ENCODE results near the gene FAM8A1. TPM values are rescaled to one million over a fixed set of nuclear protein-coding genes. Genes with fewer than 3 reads are reported as not detected.

Gene FAM8A1
- total RNA-seq, 2 donors from 2014 or later, result 3.3 to 7.1 TPM

DNA sequence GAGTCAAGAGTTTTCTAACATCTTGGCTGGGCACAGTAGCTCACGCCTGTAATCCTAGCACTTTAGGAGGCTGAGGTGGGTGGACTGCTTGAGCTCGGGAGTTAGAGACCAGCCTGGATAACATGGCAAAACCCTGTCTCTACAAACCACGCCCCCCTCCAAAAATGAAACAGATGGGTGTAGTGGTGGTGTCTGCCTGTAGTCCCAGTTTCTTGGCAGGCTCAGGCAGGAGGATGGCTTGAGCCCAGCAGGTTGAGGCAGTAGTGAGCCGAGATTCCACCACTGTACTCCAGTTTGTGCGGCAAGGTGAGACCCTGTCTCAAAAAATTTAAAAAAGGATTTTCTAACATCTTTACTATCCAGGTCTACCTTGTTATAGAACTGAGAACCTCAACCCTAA, 22.0 kb downstream of the FAM8A1 start:
- Mint-ChIP-seq H3K27me3 (no peaks in the 10 kb centered on the region), H3K27ac (no peak overlapping the region), H3K4me3 (no peak overlapping the region), H3K36me3 (peaks cover 35% of the 10 kb centered on the region), H3K4me1 (ENCODE audit: low read depth in 2 of 2) (peaks cover 24 to 30% of the 10 kb centered on the region in 2 donors), H3K9me3 (no peaks in the 10 kb centered on the region)
- ATAC-seq, result no peak
- DNase-seq (ENCODE audit: low spot score), result no peak

DNA sequence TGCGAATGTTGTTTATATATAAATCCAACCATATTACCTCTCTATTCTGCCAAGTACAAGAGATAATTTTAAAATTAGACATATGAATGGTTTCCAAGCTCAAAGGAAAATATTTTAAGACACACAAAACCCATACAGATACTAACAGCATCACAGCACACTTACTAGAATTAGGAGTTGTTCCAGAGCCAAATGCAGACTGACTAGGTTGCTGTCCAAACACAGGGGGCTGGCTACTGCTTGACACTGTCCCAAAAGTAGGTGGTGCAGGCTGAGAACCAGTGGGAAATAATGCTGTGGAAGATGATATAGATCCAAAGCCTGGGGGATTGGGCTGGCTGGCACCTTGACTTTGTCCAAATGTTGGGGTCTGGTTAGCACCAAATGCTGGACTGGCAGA, 24.3 kb downstream of the FAM8A1 start:
- peaks cover 35% of the 10 kb centered on the region for H3K36me3 Mint-ChIP-seq

DNA sequence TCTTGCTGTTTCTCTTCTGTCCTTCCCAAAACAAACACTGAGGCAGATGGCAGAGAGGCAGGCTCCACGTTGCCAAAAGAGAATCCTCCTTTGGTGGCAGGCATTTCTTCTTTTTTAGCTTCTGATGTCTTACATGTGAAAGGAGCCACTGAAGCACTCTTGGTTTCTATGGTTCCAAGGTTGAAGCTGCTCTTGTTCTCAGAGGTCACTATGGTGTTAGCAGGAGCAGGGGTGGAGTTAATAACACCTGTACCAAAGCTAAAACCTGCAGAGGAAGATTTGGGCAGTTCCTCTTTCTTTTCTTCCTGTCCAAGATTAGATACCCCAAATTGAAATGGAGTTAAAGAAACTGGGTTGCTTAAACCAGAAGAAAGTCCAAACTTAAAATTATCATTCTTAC, 28.8 kb downstream of the FAM8A1 start:
- no peaks in the 10 kb centered on the region for H3K9me3 Mint-ChIP-seq
- peaks cover 29% of the 10 kb centered on the region for H3K36me3 Mint-ChIP-seq
- no peak for ATAC-seq
- no peak overlapping the region for H3K4me3 Mint-ChIP-seq
- H3K27me3 Mint-ChIP-seq, result no peaks in the 10 kb centered on the region
- H3K27ac Mint-ChIP-seq, result peak overlapping the region; percentile 86 to 90
- DNase-seq (ENCODE audit: low spot score), result no peak
- H3K4me1 Mint-ChIP-seq (ENCODE audit: low read depth in 2 of 2), result peaks cover 36% of the 10 kb centered on the region in 2 donors

More for the DNA sequence above, 24.3 kb downstream of the FAM8A1 start:
- Mint-ChIP-seq H3K4me3 (no peak overlapping the region), H3K27ac (no peak overlapping the region), H3K27me3 (no peaks in the 10 kb centered on the region), H3K9me3 (no peaks in the 10 kb centered on the region), H3K4me1 (ENCODE audit: low read depth in 2 of 2) (peaks cover 22 to 29% of the 10 kb centered on the region in 2 donors)
- ATAC-seq (no peak), DNase-seq (ENCODE audit: low spot score) (no peak)

DNA sequence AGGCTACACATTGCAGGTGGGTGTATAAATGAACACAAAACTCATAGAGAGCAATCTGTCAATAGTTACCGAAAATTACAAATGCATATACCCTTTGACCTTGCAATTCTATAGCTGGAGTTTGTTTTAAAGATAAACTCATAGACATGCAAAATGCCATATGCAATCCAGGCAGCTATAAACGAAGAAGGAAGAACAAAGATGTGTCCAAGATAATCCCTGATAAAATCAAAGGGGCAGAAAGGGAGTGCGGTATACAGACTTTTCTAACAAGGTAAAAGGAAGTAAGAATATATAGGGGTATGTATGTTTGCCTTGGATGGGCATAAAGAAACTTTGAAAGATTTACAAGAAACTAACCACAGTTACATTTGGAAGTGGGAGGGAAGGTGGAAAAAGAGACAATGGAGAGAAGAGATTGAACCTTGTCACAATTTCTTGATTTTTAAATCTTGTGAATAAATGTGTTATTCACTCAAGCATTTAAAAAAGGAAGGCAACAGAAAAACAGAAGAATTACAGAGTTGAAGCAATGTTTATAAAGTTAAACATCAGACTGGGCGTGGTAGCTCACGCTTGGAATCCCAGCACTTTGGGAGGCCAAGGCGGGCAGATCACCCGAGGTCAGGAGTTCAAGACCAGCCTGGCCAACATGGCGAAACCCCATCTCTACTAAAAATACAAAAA, 29.9 kb downstream of the FAM8A1 start:
- no peak for DNase-seq (ENCODE audit: low spot score)
- ATAC-seq, result no peak
- Mint-ChIP-seq H3K4me1 (ENCODE audit: low read depth in 2 of 2) (peaks cover 41 to 43% of the 10 kb centered on the region in 2 donors), H3K27me3 (no peaks in the 10 kb centered on the region), H3K27ac (peak overlapping the region; percentile 86 to 90), H3K4me3 (no peak overlapping the region), H3K36me3 (peaks cover 23% of the 10 kb centered on the region), H3K9me3 (no peaks in the 10 kb centered on the region)

DNA sequence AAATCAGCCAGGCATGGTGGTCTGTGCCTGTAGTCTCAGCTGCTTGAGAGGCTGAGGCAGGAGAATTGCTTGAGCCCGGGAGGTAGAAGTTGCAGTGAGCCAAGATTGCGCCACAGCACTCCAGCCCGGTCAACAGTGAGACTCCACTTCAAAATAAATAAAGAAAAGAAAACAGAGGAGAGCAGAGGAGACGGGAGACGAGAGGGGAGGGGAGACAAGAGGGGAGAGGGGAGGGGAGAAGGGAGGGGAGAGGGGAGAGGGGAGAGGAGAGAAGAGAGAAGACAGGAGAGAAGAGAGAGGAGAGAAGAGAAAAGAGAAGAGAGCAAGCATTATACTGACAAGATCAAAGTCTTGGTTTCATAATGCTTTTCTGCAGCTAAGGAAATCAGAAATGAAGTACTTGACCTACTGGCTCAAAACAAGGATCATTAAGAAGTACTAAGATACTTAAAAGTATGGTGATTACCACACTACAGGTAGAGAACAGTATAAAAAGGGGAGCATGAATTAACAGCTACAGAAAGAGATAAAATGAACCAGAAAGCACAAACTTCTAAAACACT, 30.5 kb downstream of the FAM8A1 start:
- H3K27ac Mint-ChIP-seq, result peak overlapping the region; percentile 86 to 90
- H3K4me1 Mint-ChIP-seq (ENCODE audit: low read depth in 2 of 2), result peaks cover 44 to 46% of the 10 kb centered on the region in 2 donors
- peaks cover 26% of the 10 kb centered on the region for H3K36me3 Mint-ChIP-seq
- no peaks in the 10 kb centered on the region for H3K27me3 Mint-ChIP-seq
- H3K9me3 Mint-ChIP-seq, result no peaks in the 10 kb centered on the region
- DNase-seq (ENCODE audit: low spot score) (no peak), ATAC-seq (no peak)
- no peak overlapping the region for H3K4me3 Mint-ChIP-seq

DNA sequence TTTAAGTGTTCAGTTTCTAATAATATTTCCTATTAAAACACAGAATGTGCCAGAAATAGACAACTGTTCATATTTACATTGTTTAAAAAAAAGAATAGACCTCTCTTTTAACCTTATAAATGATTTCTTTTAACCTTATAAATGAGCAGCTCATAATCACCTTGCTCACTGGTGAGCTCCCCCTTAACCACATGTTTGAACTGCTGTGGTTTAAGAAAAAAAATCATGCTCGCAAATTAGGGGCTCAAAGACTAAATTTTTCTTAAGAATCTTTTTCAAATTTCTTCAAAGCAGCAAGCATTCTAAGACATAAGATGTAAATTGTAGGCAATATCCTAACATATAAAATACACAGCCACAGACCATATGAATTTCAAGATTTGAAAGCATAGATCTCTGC, 32.8 kb downstream of the FAM8A1 start:
- ATAC-seq, result no peak
- Mint-ChIP-seq H3K27ac (peak overlapping the region; percentile 90 to 93), H3K36me3 (peaks cover 32% of the 10 kb centered on the region), H3K4me1 (ENCODE audit: low read depth in 2 of 2) (peaks cover 49 to 56% of the 10 kb centered on the region in 2 donors), H3K4me3 (peak overlapping the region; percentile 70), H3K9me3 (no peaks in the 10 kb centered on the region), H3K27me3 (no peaks in the 10 kb centered on the region)
- no peak for DNase-seq (ENCODE audit: low spot score)

DNA sequence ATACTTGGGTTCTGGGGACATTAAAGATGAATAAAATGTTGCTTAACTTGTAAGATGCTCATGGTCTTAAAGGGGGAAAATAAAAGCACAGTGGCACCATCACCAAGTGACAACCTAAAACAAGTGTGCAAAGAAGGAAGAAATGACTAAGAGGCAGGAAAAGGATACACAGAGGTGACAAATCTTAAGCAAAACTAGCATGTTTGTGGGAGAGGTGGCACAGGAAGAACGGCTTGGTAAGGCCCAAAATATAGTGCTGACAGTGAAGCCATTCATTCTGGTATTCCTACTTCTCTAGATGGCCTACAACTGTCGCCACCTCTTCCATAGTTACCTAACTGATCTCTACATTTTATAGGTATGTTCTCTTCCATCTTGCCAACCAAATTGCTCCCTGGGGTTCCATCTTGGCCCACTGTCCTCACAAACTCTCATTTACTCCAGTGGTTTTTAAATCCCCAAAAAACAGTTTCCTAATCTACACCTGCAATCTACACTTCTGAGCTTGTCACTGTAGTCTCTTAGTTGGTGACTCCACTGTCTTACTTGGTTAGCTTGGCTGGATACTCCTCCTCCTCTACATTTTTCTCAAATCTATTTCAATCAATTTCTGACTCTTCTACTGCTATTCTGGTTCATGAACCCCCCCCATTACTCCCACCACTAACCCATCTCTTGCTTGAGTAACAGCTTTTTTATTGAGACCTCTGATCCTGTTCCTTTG, 33.5 kb downstream of the FAM8A1 start:
- peaks cover 49 to 59% of the 10 kb centered on the region in 2 donors for H3K4me1 Mint-ChIP-seq (ENCODE audit: low read depth in 2 of 2)
- H3K27me3 Mint-ChIP-seq, result no peaks in the 10 kb centered on the region
- peak overlapping the region; percentile 70 for H3K4me3 Mint-ChIP-seq
- peak; percentile 96 to 97 for ATAC-seq
- H3K9me3 Mint-ChIP-seq, result no peaks in the 10 kb centered on the region
- DNase-seq (ENCODE audit: low spot score), result peak; percentile 75
- H3K36me3 Mint-ChIP-seq, result peaks cover 35% of the 10 kb centered on the region
- peak overlapping the region; percentile 90 to 93 for H3K27ac Mint-ChIP-seq

DNA sequence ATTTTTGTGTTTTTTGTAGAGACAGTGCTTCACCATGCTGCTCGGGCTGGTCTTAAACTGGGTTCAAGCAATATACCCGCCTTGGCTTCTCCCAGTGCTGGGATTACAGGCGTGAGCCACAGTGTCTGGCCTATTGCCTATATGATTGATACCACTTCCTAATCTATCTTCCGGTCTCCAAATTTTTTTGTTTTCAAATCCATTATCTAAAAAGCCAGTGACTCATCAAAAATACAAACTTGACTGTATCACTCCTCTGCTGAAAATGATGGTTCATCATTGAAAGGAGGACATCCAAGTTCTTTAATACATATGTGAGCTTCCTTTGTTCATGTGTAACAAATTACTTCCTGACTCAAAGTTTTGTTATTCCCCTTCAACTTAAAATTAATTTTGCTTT, 35.5 kb downstream of the FAM8A1 start:
- H3K27ac Mint-ChIP-seq, result peak overlapping the region; percentile 82 to 90

DNA sequence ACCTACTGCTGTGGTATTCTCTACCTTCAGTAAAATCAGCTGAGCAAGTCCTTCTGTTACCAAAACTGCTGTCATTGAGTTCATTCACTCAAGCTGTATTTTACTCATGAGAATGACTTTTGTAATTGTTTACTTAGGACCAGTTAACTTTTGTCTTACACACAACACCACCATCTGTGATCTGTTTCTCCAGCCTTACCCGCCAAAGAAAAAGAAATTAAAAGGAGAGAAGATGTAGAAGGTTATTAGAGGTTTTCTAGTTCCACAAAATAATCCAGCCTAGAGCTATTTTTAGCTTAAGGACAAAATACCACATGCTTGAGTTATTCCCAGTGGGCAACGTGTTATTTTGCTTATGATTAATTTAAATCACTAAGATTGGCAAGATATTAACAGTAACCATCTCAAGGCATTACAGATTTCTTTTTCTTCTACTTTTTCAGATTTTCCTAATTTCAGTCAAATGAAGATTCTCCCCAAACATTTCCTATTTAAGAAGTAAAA, 38.2 kb downstream of the FAM8A1 start:
- H3K9me3 Mint-ChIP-seq, result no peaks in the 10 kb centered on the region
- peaks cover 39% of the 10 kb centered on the region for H3K36me3 Mint-ChIP-seq
- H3K4me3 Mint-ChIP-seq, result no peak overlapping the region
- no peaks in the 10 kb centered on the region for H3K27me3 Mint-ChIP-seq
- peaks cover 29 to 40% of the 10 kb centered on the region in 2 donors for H3K4me1 Mint-ChIP-seq (ENCODE audit: low read depth in 2 of 2)
- ATAC-seq (no peak), DNase-seq (ENCODE audit: low spot score) (no peak)
- H3K27ac Mint-ChIP-seq, result peak overlapping the region in 1 of 2 donors; percentile 6

More for the DNA sequence above, 35.5 kb downstream of the FAM8A1 start:
- Mint-ChIP-seq H3K36me3 (peaks cover 27% of the 10 kb centered on the region), H3K4me3 (peak overlapping the region; percentile 66), H3K9me3 (no peaks in the 10 kb centered on the region), H3K4me1 (ENCODE audit: low read depth in 2 of 2) (peaks cover 31 to 43% of the 10 kb centered on the region in 2 donors), H3K27me3 (no peaks in the 10 kb centered on the region)
- ATAC-seq (no peak), DNase-seq (ENCODE audit: low spot score) (no peak)

DNA sequence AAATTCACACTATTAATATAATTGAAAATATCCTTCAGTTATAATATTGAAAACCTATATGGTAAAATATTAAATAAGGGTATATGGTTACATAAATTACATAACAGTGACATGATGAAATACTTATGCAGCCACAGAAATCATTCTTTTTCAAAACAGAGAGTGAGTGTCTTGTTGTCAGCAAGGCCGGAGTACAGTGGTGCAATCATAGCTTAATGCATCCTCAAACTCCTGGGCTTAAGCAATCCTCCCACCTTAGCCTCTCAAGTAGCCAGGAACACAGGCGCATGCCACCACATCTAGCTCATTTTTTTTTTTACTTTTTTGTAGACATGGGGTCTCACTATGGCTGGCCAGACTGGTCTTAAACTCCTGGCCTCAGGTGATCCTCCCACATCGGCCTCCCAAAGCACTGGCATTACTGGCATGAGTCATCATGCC, 40.4 kb downstream of the FAM8A1 start:
- H3K4me3 Mint-ChIP-seq, result no peak overlapping the region
- ATAC-seq (peak in 1 of 2 donors; percentile 36), DNase-seq (ENCODE audit: low spot score) (no peak)
- H3K4me1 Mint-ChIP-seq (ENCODE audit: low read depth in 2 of 2), result peaks cover 19 to 25% of the 10 kb centered on the region in 2 donors
- H3K36me3 Mint-ChIP-seq, result peaks cover 48% of the 10 kb centered on the region
- H3K9me3 Mint-ChIP-seq, result no peaks in the 10 kb centered on the region
- peak overlapping the region; percentile 8 to 77 for H3K27ac Mint-ChIP-seq
- H3K27me3 Mint-ChIP-seq, result no peaks in the 10 kb centered on the region

DNA sequence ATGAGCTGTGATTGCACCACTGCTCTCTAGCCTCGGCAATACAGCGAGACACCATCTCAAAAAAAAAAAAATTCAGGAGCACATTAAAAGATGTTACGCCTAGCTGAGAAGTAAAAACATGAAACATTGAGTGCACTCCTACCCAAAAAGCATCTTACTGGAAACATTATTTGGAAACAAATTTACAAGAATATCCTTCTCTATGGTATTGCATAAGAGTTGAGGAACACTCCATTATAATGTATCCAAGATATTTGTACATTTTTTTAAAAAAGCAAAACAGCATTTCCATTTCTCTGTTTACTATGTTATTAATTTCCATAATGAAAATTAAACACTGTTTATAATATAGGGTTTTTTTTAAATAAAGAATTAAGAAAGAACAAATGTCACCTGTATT, 48.6 kb downstream of the FAM8A1 start:
- no peaks in the 10 kb centered on the region for H3K9me3 Mint-ChIP-seq
- ATAC-seq (no peak), DNase-seq (ENCODE audit: low spot score) (no peak)
- H3K27me3 Mint-ChIP-seq, result no peaks in the 10 kb centered on the region
- no peak overlapping the region for H3K4me3 Mint-ChIP-seq
- peaks cover 41% of the 10 kb centered on the region for H3K36me3 Mint-ChIP-seq
- H3K4me1 Mint-ChIP-seq (ENCODE audit: low read depth in 2 of 2), result peaks cover 12 to 23% of the 10 kb centered on the region in 2 donors
- H3K27ac Mint-ChIP-seq, result no peak overlapping the region

DNA sequence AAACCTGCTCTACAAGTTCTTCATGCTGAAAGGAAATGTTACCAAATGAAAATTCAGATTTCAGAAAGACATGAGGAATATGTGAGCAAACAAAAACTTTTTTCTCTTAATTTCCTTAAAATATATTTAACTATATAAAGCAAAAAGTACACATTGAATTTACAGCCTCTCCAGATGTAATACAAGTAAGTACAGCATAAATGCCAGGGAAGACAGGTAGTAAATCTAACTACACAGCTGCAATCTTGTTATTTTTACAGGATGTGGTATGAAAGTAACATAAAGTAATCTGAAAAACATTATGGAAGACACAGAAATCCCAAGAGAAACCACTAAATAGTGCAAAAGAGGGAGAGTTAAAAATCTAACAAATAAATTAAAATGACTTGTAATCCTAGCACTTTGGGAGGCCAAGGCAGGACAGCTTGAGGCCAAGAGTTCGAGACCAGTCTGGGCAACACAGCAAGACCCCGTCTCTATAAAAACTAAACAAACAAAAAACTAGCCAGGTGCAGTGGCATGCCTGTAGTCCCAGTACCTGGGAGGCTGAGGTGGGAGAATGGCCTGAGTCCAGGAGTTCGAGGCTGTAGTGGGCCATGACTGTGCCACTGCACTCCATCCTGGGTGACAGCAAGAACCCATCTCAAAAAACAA, 50.7 kb downstream of the FAM8A1 start:
- Mint-ChIP-seq H3K27me3 (no peaks in the 10 kb centered on the region), H3K27ac (no peak overlapping the region), H3K9me3 (no peaks in the 10 kb centered on the region), H3K4me1 (ENCODE audit: low read depth in 2 of 2) (peaks cover 20 to 26% of the 10 kb centered on the region in 2 donors), H3K4me3 (no peak overlapping the region), H3K36me3 (peaks cover 35% of the 10 kb centered on the region)
- ATAC-seq (no peak), DNase-seq (ENCODE audit: low spot score) (no peak)

DNA sequence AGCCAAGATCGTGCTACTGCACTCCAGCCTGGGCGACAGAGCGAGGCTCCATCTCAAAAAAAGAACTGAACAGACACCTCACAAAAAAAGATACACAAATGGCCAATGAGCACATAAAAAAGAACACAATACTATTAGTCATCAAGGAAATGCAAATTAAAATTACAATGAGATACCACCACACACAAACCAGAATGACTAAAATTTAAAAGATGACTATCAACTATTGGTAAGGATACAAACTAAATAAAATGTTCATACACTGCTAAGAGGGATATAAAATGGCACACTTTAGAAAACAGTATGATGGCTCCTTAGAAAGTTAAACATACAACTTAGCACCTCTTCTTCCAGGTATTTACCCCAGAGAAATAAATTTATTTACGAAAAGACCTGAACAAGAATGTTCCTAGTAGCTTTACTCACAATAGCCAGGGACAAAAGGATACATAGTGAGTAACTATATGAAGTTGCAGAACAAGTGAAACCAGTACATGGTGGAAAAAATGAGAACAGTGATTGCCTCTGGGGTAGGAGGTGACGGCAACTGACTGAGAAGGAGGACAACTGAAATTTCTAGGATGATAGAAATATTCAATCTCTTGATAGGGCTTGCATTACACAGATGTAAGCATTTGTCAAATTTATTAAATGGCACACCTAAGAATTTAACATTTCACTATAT, 53.2 kb downstream of the FAM8A1 start:
- no peaks in the 10 kb centered on the region for H3K9me3 Mint-ChIP-seq
- peaks cover 30% of the 10 kb centered on the region for H3K36me3 Mint-ChIP-seq
- H3K4me1 Mint-ChIP-seq (ENCODE audit: low read depth in 2 of 2), result peaks cover 31 to 38% of the 10 kb centered on the region in 2 donors
- peak overlapping the region; percentile 17 to 66 for H3K27ac Mint-ChIP-seq
- ATAC-seq, result no peak
- DNase-seq (ENCODE audit: low spot score), result no peak
- H3K4me3 Mint-ChIP-seq, result no peak overlapping the region
- H3K27me3 Mint-ChIP-seq, result no peaks in the 10 kb centered on the region

Data from natural killer cell treated with Interleukin-12 subunit alpha and Interleukin-12 subunit beta and Interleukin-15 and Interleukin-18, amount 100 ng/mL, for 72 hours (primary cell).